Measurements from ENCODE around the gene EIF3J.
A peak's percentile ranks its signal among the peaks of the same experiment; 100 is the strongest.

The EIF3J gene

GRCh38 chr15:44595656-44596510 lies 58.9 kb downstream of the EIF3J start:
- DNase-seq: peak; percentile 4

- DNase-seq: no peak
Measured at GRCh38 chr15:44596511-44597010, 59.6 kb downstream of the EIF3J start.

GRCh38 chr15:44598066-44598465 lies 61.1 kb downstream of the EIF3J start:
- DNase-seq: no peak

GRCh38 chr15:44598892-44599291 lies 61.9 kb downstream of the EIF3J start:
- DNase-seq: no peak

- DNase-seq: no peak
Measured at GRCh38 chr15:44603126-44603525, 66.2 kb downstream of the EIF3J start.

- no peak for DNase-seq
Measured at GRCh38 chr15:44606740-44607139, 69.8 kb downstream of the EIF3J start.

All from suppressor macrophage treated with lipopolysaccharide for 4 hours (primary cell).